Measurements from ENCODE around the gene SLC7A11.

Gene SLC7A11

GRCh38 chr4:138275216-138275615 is 33.1 kb upstream of the SLC7A11 start:
- H3K27ac ChIP-seq (ENCODE audit: low read length): no peak overlapping the region
- no peak overlapping the region for H3K4me3 ChIP-seq (ENCODE audit: low read length)
- no peak overlapping the region for H2AFZ ChIP-seq (ENCODE audit: low read length)
- H3K27me3 ChIP-seq (replicated peaks; ENCODE audit: insufficient read depth, low read length): no peaks in the 10 kb centered on the region
- no peaks in the 10 kb centered on the region for H4K20me1 ChIP-seq (ENCODE audit: insufficient read depth, low read length)
- no peaks in the 10 kb centered on the region for H3K9me2 ChIP-seq (replicated peaks; ENCODE audit: insufficient read depth, low read length)
- DNase-seq: no peak
- no peak overlapping the region for H3K4me2 ChIP-seq (ENCODE audit: low read depth, low read length)
- H3K9me3 ChIP-seq (replicated peaks; ENCODE audit: insufficient read depth, low read length): no peaks in the 10 kb centered on the region
- no peak overlapping the region for H3K9ac ChIP-seq (ENCODE audit: low read length)
- no peaks in the 10 kb centered on the region for H3F3A ChIP-seq (ENCODE audit: insufficient read depth, low read length)
- H3K36me3 ChIP-seq (replicated peaks; ENCODE audit: insufficient read depth, low read length): no peaks in the 10 kb centered on the region
- TF ChIP-seq CTCF (IDR thresholded peaks at IDR 0.05; ENCODE audit: low read length): no peak
- TF ChIP-seq EZH2phosphoT487 (IDR thresholded peaks at IDR 0.05; ENCODE audit: low read length): no peak
- no peak for TF ChIP-seq EZH2 (optimal IDR thresholded peaks at IDR 0.05; ENCODE audit: low read depth, low read length)
- H3K79me2 ChIP-seq (ENCODE audit: low read length): no peaks in the 10 kb centered on the region
- H3K4me1 ChIP-seq (ENCODE audit: low read length): no peaks in the 10 kb centered on the region

DNA sequence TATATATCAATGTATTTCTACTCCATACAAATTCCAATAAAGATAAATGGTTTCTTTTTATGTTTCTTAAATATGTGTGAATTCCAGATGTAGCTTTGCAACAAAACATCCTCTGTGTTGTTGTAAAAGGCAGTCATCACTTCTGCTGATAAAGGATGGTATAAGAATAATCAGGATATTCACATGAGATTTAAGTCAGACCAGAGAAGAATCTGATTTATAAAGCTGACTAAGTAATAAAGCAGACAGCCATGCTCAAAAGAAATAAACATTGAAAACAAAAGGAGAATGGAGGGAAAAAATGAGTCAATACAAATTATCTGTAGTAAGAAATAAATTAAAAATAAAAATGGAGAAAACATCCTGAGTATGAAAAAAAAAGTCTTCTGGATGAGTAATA is 27.0 kb upstream of the SLC7A11 start:
- no peaks in the 10 kb centered on the region for H3F3A ChIP-seq (ENCODE audit: insufficient read depth, low read length)
- H3K4me2 ChIP-seq (ENCODE audit: low read depth, low read length): no peak overlapping the region
- no peak overlapping the region for H3K27ac ChIP-seq (ENCODE audit: low read length)
- no peak overlapping the region for H3K9ac ChIP-seq (ENCODE audit: low read length)
- no peaks in the 10 kb centered on the region for H4K20me1 ChIP-seq (ENCODE audit: insufficient read depth, low read length)
- DNase-seq: no peak
- H3K36me3 ChIP-seq (replicated peaks; ENCODE audit: insufficient read depth, low read length): no peaks in the 10 kb centered on the region
- no peaks in the 10 kb centered on the region for H3K4me1 ChIP-seq (ENCODE audit: low read length)
- H3K27me3 ChIP-seq (replicated peaks; ENCODE audit: insufficient read depth, low read length): no peaks in the 10 kb centered on the region
- no peaks in the 10 kb centered on the region for H3K9me3 ChIP-seq (replicated peaks; ENCODE audit: insufficient read depth, low read length)
- no peak overlapping the region for H2AFZ ChIP-seq (ENCODE audit: low read length)
- H3K79me2 ChIP-seq (ENCODE audit: low read length): no peaks in the 10 kb centered on the region
- H3K9me2 ChIP-seq (replicated peaks; ENCODE audit: insufficient read depth, low read length): no peaks in the 10 kb centered on the region
- TF ChIP-seq CTCF (IDR thresholded peaks at IDR 0.05; ENCODE audit: low read length): no peak
- TF ChIP-seq EZH2phosphoT487 (IDR thresholded peaks at IDR 0.05; ENCODE audit: low read length): no peak
- TF ChIP-seq EZH2 (optimal IDR thresholded peaks at IDR 0.05; ENCODE audit: low read depth, low read length): no peak
- H3K4me3 ChIP-seq (ENCODE audit: low read length): no peak overlapping the region

DNA sequence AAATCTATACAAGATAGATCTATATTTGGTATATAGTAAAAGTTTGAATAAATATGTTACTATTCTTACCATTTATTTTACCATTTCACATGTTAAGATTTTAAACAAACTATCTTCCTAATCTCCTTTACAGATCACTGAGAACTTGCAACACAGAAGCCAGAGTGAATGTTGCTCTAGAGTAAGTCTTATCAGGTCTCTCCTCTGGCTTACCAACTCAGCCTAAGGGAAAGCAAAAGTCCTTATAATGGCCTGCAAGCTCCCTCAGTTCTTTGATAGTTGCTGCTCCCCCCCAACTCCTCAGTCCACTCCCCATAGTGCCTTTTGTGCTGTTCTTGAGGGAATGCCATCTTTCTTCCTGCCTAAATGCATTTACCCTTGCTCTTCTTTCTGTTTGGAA is 25.7 kb upstream of the SLC7A11 start:
- H3K79me2 ChIP-seq (ENCODE audit: low read length): no peaks in the 10 kb centered on the region
- DNase-seq: no peak
- H3F3A ChIP-seq (ENCODE audit: insufficient read depth, low read length): no peaks in the 10 kb centered on the region

More for the DNA sequence above, 25.7 kb upstream of the SLC7A11 start:
- no peaks in the 10 kb centered on the region for H4K20me1 ChIP-seq (ENCODE audit: insufficient read depth, low read length)
- no peak overlapping the region for H3K4me3 ChIP-seq (ENCODE audit: low read length)
- H2AFZ ChIP-seq (ENCODE audit: low read length): no peak overlapping the region
- no peak for TF ChIP-seq CTCF (IDR thresholded peaks at IDR 0.05; ENCODE audit: low read length)
- no peak for TF ChIP-seq EZH2 (optimal IDR thresholded peaks at IDR 0.05; ENCODE audit: low read depth, low read length)
- no peak for TF ChIP-seq EZH2phosphoT487 (IDR thresholded peaks at IDR 0.05; ENCODE audit: low read length)
- H3K27me3 ChIP-seq (replicated peaks; ENCODE audit: insufficient read depth, low read length): no peaks in the 10 kb centered on the region
- no peak overlapping the region for H3K27ac ChIP-seq (ENCODE audit: low read length)
- no peak overlapping the region for H3K9ac ChIP-seq (ENCODE audit: low read length)
- no peaks in the 10 kb centered on the region for H3K9me3 ChIP-seq (replicated peaks; ENCODE audit: insufficient read depth, low read length)
- H3K4me1 ChIP-seq (ENCODE audit: low read length): no peaks in the 10 kb centered on the region
- H3K9me2 ChIP-seq (replicated peaks; ENCODE audit: insufficient read depth, low read length): no peaks in the 10 kb centered on the region
- no peaks in the 10 kb centered on the region for H3K36me3 ChIP-seq (replicated peaks; ENCODE audit: insufficient read depth, low read length)
- H3K4me2 ChIP-seq (ENCODE audit: low read depth, low read length): no peak overlapping the region

Measured in MM.1S (cell line).